SK-N-SH treated with all-trans-retinoic acid at 6 μM for 48 hours (cell line): ENCODE data around the gene COX14.
A peak's percentile ranks its signal among the peaks of the same experiment; 100 is the strongest.

Source experiments
- ATAC-seq: fragments of 200-7000 bp; cut with Tn5 transposase; 3 replicates; pipeline ENCODE4 v1.9.1; 2020; ENCODE audit warnings: mild to moderate bottlenecking, moderate library complexity
- ARNTL ChIP-seq: fragments of 450-650 bp; formaldehyde crosslinking; IDR thresholded peaks from 2 replicates; pipeline ENCODE4 v1.5.0; 2020; ENCODE audit warnings: low read depth, mild to moderate bottlenecking, moderate library complexity, borderline replicate concordance
- BACH2 ChIP-seq: fragments of 250-450 bp; sonication (Bioruptor Pico); IDR thresholded peaks from 2 replicates; pipeline ENCODE4 v1.9.0; 2021; ENCODE audit warnings: mild to moderate bottlenecking, borderline replicate concordance
- CSDC2 ChIP-seq: fragments of 250-450 bp; sonication (Bioruptor Pico); IDR thresholded peaks from 2 replicates; pipeline ENCODE4 v1.5.0; 2020; ENCODE audit warnings: mild to moderate bottlenecking, moderate library complexity
- CSRNP3 ChIP-seq: fragments of 250-450 bp; sonication (Bioruptor Pico); IDR thresholded peaks from 2 replicates; pipeline ENCODE4 v1.5.1; 2021; ENCODE audit warnings: mild to moderate bottlenecking, moderate library complexity
- ESRRG ChIP-seq: fragments of 250-450 bp; sonication (Bioruptor Pico); IDR thresholded peaks from 2 replicates; pipeline ENCODE4 v1.6.1; 2021; ENCODE audit warnings: mild to moderate bottlenecking
- GLIS3 ChIP-seq: fragments of 250-450 bp; sonication (Bioruptor Pico); IDR thresholded peaks from 2 replicates; pipeline ENCODE4 v1.5.0; 2020; ENCODE audit warnings: mild to moderate bottlenecking, moderate library complexity
- OSR1 ChIP-seq: fragments of 250-450 bp; sonication (Bioruptor Pico); IDR thresholded peaks from 2 replicates; pipeline ENCODE4 v1.8.0; 2022; ENCODE audit warnings: moderate library complexity, mild to moderate bottlenecking, inconsistent platforms
- PPARA ChIP-seq: fragments of 250-450 bp; sonication (Bioruptor Pico); IDR thresholded peaks from 2 replicates; pipeline ENCODE4 v1.5.0; 2020; ENCODE audit warnings: mild to moderate bottlenecking, borderline replicate concordance
- RARB ChIP-seq: fragments of 250-450 bp; sonication (Bioruptor Pico); IDR thresholded peaks from 2 replicates; pipeline ENCODE4 v1.8.0; 2021; ENCODE audit warnings: mild to moderate bottlenecking, moderate library complexity
- SNAI2 ChIP-seq: fragments of 250-450 bp; sonication (Bioruptor Pico); IDR thresholded peaks from 2 replicates; pipeline ENCODE4 v1.5.0; 2020; ENCODE audit warnings: mild to moderate bottlenecking, moderate library complexity
- TCF4 ChIP-seq: fragments of 250-450 bp; sonication (Bioruptor Pico); IDR thresholded peaks from 2 replicates; pipeline ENCODE4 v1.8.0; 2021; ENCODE audit warnings: mild to moderate bottlenecking, moderate library complexity, borderline replicate concordance
- ZC3H10 ChIP-seq: fragments of 250-450 bp; sonication (Bioruptor Pico); IDR thresholded peaks from 2 replicates; pipeline ENCODE4 v1.5.1; 2021; ENCODE audit warnings: mild to moderate bottlenecking, moderate library complexity
- ZFP3 ChIP-seq: fragments of 250-450 bp; sonication (Bioruptor Pico); IDR thresholded peaks from 2 replicates; pipeline ENCODE4 v1.5.0; 2020; ENCODE audit warnings: mild to moderate bottlenecking, moderate library complexity
- ZFP30 ChIP-seq: fragments of 450-650 bp; formaldehyde crosslinking; IDR thresholded peaks from 2 replicates; pipeline ENCODE4 v1.5.0; 2022; ENCODE audit warnings: mild to moderate bottlenecking, moderate library complexity
- ZNF565 ChIP-seq: fragments of 450-650 bp; formaldehyde crosslinking; conservative IDR thresholded peaks from 2 replicates; pipeline ENCODE4 v1.5.0; 2020; ENCODE audit warnings: low read depth, mild to moderate bottlenecking, moderate library complexity
- ZNF70 ChIP-seq: fragments of 450-650 bp; formaldehyde crosslinking; IDR thresholded peaks from 2 replicates; pipeline ENCODE4 v1.5.0; 2020; ENCODE audit warnings: mild to moderate bottlenecking, moderate library complexity
- ZNF8 ChIP-seq: fragments of 450-650 bp; formaldehyde crosslinking; IDR thresholded peaks from 2 replicates; pipeline ENCODE4 v1.5.0; 2020; ENCODE audit warnings: mild to moderate bottlenecking, moderate library complexity
- TF ChIP-seq, protein P1 (sequence below): fragments of 250-450 bp; sonication (Bioruptor Pico); IDR thresholded peaks from 2 replicates; pipeline ENCODE4 v1.5.1; 2020; ENCODE audit warnings: low read depth, mild to moderate bottlenecking, moderate library complexity
- TF ChIP-seq, protein P2 (sequence below): fragments of 250-450 bp; sonication (Bioruptor Pico); IDR thresholded peaks from 2 replicates; pipeline ENCODE4 v1.8.0; 2020; ENCODE audit warnings: mild to moderate bottlenecking, moderate library complexity, borderline replicate concordance
- TF ChIP-seq, protein P3 (sequence below): fragments of 250-450 bp; sonication (Bioruptor Pico); IDR thresholded peaks from 2 replicates; pipeline ENCODE4 v1.5.0; 2020; ENCODE audit warnings: mild to moderate bottlenecking, moderate library complexity
- TF ChIP-seq, protein P4 (sequence below): fragments of 250-450 bp; sonication (Bioruptor Pico); IDR thresholded peaks from 2 replicates; pipeline ENCODE4 v1.8.0; 2021; ENCODE audit warnings: low read depth, mild to moderate bottlenecking, moderate library complexity, borderline replicate concordance

The COX14 gene

DNA sequence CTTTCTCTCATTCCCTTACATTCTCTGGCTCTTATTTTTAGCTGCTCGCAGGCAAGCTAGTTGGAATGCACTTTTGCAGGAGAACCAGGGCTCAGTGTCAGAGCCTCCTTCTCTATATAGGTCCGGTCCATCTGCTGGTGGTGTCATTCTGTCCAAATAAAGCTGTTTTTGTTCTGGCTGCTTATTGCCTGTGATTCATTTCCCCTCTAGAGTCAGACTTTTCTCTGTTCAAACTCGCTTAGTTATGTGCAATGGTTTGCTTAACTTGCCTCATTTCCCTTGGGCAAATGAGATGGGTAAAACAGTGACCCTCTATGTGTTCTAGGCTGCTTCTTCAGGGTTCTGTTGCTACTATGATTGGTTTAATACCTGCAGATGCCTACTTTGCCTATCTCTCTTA, 24.0 kb upstream of the COX14 start (continued):
- TF ChIP-seq ZFP30 (CRISPR knock-in tag) (no peak), OSR1 (no peak), ZNF8 (CRISPR knock-in tag) (no peak), ARNTL (no peak), GLIS3 (CRISPR knock-in tag) (no peak)

DNA sequence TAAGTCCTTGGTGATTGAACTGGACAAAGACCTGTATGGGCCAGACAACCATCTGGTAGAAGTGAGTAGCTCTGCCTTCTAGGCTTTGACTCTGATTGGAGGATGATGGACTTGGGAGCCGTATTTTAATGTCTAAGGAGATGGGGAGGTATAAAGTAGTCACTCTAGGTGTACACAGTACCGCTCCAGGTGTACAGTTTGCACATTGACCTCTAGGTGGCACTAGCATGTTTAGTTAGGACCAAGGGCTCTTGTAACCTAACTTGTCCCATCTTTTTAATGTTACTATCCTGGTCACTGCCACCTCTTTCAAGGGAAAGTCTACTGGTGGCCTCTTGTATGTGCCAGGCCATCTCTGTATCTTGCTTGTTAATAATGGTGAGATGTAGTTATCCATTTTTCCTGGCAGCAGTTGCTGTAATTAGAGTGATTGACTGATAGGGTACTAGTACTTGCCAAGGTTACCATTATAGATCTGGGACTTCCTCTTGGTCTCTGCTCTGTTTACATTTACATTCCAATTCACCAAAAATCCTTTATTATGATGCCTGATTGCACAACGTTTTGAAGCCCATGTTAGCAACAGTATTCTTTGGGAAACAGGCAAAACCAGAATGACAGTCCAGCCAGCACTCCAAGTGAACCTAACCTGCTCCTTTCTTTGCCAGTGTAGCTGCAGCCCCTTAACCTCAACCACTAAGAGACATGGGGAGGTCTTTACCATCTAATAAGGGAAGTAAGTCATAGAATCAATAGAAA, 23.3 kb upstream of the COX14 start:
- TF ChIP-seq, protein P1, sequence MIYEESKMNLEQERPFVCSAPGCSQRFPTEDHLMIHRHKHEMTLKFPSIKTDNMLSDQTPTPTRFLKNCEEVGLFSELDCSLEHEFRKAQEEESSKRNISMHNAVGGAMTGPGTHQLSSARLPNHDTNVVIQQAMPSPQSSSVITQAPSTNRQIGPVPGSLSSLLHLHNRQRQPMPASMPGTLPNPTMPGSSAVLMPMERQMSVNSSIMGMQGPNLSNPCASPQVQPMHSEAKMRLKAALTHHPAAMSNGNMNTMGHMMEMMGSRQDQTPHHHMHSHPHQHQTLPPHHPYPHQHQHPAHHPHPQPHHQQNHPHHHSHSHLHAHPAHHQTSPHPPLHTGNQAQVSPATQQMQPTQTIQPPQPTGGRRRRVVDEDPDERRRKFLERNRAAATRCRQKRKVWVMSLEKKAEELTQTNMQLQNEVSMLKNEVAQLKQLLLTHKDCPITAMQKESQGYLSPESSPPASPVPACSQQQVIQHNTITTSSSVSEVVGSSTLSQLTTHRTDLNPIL (CRISPR knock-in tag) = no peak
- TF ChIP-seq CSRNP3 (CRISPR knock-in tag) (no peak), GLIS3 (CRISPR knock-in tag) (no peak), ZNF70 (CRISPR knock-in tag) (no peak), ZFP30 (CRISPR knock-in tag) (no peak), SNAI2 (CRISPR knock-in tag) (no peak), ZFP3 (no peak), BACH2 (CRISPR knock-in tag) (no peak), ZNF565 (no peak), RARB (CRISPR knock-in tag) (no peak), ZC3H10 (no peak), OSR1 (no peak), TCF4 (no peak), CSDC2 (CRISPR knock-in tag) (no peak)
- TF ChIP-seq, protein P2, sequence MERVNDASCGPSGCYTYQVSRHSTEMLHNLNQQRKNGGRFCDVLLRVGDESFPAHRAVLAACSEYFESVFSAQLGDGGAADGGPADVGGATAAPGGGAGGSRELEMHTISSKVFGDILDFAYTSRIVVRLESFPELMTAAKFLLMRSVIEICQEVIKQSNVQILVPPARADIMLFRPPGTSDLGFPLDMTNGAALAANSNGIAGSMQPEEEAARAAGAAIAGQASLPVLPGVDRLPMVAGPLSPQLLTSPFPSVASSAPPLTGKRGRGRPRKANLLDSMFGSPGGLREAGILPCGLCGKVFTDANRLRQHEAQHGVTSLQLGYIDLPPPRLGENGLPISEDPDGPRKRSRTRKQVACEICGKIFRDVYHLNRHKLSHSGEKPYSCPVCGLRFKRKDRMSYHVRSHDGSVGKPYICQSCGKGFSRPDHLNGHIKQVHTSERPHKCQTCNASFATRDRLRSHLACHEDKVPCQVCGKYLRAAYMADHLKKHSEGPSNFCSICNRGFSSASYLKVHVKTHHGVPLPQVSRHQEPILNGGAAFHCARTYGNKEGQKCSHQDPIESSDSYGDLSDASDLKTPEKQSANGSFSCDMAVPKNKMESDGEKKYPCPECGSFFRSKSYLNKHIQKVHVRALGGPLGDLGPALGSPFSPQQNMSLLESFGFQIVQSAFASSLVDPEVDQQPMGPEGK (CRISPR knock-in tag) = no peak
- TF ChIP-seq, protein P3, sequence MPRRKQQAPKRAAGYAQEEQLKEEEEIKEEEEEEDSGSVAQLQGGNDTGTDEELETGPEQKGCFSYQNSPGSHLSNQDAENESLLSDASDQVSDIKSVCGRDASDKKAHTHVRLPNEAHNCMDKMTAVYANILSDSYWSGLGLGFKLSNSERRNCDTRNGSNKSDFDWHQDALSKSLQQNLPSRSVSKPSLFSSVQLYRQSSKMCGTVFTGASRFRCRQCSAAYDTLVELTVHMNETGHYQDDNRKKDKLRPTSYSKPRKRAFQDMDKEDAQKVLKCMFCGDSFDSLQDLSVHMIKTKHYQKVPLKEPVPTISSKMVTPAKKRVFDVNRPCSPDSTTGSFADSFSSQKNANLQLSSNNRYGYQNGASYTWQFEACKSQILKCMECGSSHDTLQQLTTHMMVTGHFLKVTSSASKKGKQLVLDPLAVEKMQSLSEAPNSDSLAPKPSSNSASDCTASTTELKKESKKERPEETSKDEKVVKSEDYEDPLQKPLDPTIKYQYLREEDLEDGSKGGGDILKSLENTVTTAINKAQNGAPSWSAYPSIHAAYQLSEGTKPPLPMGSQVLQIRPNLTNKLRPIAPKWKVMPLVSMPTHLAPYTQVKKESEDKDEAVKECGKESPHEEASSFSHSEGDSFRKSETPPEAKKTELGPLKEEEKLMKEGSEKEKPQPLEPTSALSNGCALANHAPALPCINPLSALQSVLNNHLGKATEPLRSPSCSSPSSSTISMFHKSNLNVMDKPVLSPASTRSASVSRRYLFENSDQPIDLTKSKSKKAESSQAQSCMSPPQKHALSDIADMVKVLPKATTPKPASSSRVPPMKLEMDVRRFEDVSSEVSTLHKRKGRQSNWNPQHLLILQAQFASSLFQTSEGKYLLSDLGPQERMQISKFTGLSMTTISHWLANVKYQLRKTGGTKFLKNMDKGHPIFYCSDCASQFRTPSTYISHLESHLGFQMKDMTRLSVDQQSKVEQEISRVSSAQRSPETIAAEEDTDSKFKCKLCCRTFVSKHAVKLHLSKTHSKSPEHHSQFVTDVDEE (CRISPR knock-in tag) = no peak
- TF ChIP-seq, protein P4, sequence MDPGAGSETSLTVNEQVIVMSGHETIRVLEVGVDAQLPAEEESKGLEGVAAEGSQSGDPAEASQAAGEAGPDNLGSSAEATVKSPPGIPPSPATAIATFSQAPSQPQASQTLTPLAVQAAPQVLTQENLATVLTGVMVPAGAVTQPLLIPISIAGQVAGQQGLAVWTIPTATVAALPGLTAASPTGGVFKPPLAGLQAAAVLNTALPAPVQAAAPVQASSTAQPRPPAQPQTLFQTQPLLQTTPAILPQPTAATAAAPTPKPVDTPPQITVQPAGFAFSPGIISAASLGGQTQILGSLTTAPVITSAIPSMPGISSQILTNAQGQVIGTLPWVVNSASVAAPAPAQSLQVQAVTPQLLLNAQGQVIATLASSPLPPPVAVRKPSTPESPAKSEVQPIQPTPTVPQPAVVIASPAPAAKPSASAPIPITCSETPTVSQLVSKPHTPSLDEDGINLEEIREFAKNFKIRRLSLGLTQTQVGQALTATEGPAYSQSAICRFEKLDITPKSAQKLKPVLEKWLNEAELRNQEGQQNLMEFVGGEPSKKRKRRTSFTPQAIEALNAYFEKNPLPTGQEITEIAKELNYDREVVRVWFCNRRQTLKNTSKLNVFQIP (CRISPR knock-in tag) = no peak

DNA sequence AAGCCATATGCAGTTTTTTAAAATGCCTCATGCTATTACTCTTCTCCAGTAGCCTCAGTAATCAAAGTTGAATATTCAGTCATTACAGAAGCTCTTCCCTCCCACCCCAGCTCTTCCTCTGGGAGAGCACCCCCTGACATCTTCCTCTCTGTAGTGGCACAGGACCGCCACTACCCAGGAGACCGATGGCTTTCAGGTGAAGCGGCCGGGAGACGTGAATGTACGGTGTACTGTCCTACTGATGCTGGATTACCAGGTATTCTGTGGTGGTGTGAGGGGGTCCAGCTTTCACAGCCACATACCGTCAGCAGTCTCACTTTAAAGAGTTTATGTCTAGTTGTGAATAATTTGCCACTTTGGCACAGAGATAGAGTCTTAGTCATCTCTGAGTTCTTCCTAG, 22.3 kb upstream of the COX14 start:
- ATAC-seq = no peak
- TF ChIP-seq ZC3H10 = no peak
- no peak for TF ChIP-seq ZNF8 (CRISPR knock-in tag)
- TF ChIP-seq CSRNP3 (CRISPR knock-in tag) = no peak
- no peak for TF ChIP-seq PPARA (CRISPR knock-in tag)
- no peak for TF ChIP-seq BACH2 (CRISPR knock-in tag)
- no peak for TF ChIP-seq ESRRG (CRISPR knock-in tag)
- TF ChIP-seq, protein P2 (CRISPR knock-in tag) = no peak
- TF ChIP-seq RARB (CRISPR knock-in tag) = no peak
- no peak for TF ChIP-seq ZNF70 (CRISPR knock-in tag)
- no peak for TF ChIP-seq TCF4
- TF ChIP-seq, protein P1 (CRISPR knock-in tag) = no peak
- TF ChIP-seq OSR1 = no peak

More for the DNA sequence above, 23.3 kb upstream of the COX14 start:
- peak; percentile 21; the same call in 2 of the 3 replicates for ATAC-seq
